Activated naive CD8-positive, alpha-beta T cell treated with anti-CD3 and anti-CD28 coated beads for 36 hours (primary cell): ENCODE data around the gene NOL9. TPM values are rescaled to one million over a fixed set of nuclear protein-coding genes. Genes with fewer than 3 reads are reported as not detected.

Experiments used
- DNase-seq: peaks from one replicate; pipeline ENCODE4 v3.0.0; 2021
- H3K27ac Mint-ChIP-seq: one replicate; pipeline ENCODE4 v1.8.0; 2022; ENCODE audit warnings: mild to moderate bottlenecking, moderate library complexity, mixed read lengths
- H3K27me3 Mint-ChIP-seq: one replicate; pipeline ENCODE4 v1.8.0; 2022; ENCODE audit warnings: mild to moderate bottlenecking, mixed read lengths
- H3K36me3 Mint-ChIP-seq: one replicate; pipeline ENCODE4 v1.8.0; 2021; ENCODE audit warnings: mild to moderate bottlenecking, mixed read lengths
- H3K4me1 Mint-ChIP-seq: one replicate; pipeline ENCODE4 v1.8.0; 2021; ENCODE audit warnings: mixed read lengths
- H3K4me3 Mint-ChIP-seq: one replicate; pipeline ENCODE4 v1.8.0; 2022; ENCODE audit warnings: mild to moderate bottlenecking, moderate library complexity, mixed read lengths
- H3K9me3 Mint-ChIP-seq: one replicate; pipeline ENCODE4 v1.8.0; 2022; ENCODE audit warnings: mixed read lengths
- total RNA-seq, 2 experiments: library from RNA; stranded (reverse); gene quantifications; one replicate each; pipeline ENCODE4 v1.2.3, GENCODE V29; 2021

Gene NOL9
- total RNA-seq, 2 experiments from 2014 or later, result 54.1 to 55.1 TPM

DNA sequence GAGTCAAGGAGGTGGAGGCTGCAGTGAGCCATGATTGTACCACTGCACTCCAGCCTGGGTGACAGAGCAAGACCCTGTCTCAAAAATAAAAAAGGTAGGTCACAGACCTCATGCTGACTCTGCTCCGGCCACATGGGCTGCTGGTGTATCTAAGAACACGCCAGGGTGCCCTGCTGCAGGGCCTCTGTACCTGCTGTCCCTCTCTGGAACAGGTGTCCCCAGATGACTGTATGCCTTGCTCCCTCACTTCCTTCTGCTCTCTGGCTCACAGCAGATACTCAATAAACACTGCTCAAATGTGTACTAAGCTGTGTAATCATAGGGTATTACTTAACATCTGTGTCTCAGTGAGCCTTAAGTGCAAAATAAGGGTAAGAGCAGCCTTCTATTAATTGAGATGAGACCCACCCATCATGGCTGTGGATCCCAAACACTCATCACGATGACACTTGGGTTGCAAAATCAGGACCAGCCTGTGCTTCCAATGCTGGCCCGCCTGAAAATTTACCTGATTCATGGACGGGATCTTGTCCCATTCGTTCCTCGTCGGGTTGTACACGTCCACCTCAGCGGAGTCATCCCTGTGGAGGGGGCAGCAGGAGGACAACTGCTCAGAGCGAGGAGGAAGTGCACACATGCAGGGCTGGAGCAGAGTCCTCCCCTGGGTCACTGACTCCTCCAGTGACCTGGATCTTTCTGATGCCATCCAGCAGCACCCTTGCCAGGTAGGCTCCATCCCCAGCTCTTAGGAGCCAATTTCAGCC lies 40.8 kb upstream of the NOL9 start:
- DNase-seq, result no peak
- Mint-ChIP-seq H3K9me3 (no peaks in the 10 kb centered on the region), H3K27me3 (no peaks in the 10 kb centered on the region), H3K4me3 (no peak overlapping the region), H3K36me3 (peaks cover 28% of the 10 kb centered on the region), H3K27ac (no peak overlapping the region), H3K4me1 (peaks cover 43% of the 10 kb centered on the region)

GRCh38 chr1:6593810-6594209 lies 39.5 kb upstream of the NOL9 start:
- Mint-ChIP-seq H3K9me3 (no peaks in the 10 kb centered on the region), H3K27ac (no peak overlapping the region), H3K4me1 (peaks cover 31% of the 10 kb centered on the region), H3K27me3 (no peaks in the 10 kb centered on the region), H3K4me3 (no peak overlapping the region), H3K36me3 (peaks cover 16% of the 10 kb centered on the region)
- no peak for DNase-seq

- Mint-ChIP-seq H3K9me3 (no peaks in the 10 kb centered on the region), H3K4me3 (no peak overlapping the region), H3K27ac (no peak overlapping the region), H3K4me1 (peaks cover 29% of the 10 kb centered on the region), H3K36me3 (peaks cover 12% of the 10 kb centered on the region), H3K27me3 (no peaks in the 10 kb centered on the region)
- DNase-seq, result no peak
Measured at GRCh38 chr1:6592865-6593593, 38.7 kb upstream of the NOL9 start.

- H3K36me3 Mint-ChIP-seq, result peaks cover 14% of the 10 kb centered on the region
- no peaks in the 10 kb centered on the region for H3K9me3 Mint-ChIP-seq
- no peaks in the 10 kb centered on the region for H3K27me3 Mint-ChIP-seq
- no peak overlapping the region for H3K4me3 Mint-ChIP-seq
- DNase-seq, result no peak
- peaks cover 26% of the 10 kb centered on the region for H3K4me1 Mint-ChIP-seq
- H3K27ac Mint-ChIP-seq, result peak overlapping the region; percentile 8
Measured at GRCh38 chr1:6592441-6592840, 38.1 kb upstream of the NOL9 start.

DNA sequence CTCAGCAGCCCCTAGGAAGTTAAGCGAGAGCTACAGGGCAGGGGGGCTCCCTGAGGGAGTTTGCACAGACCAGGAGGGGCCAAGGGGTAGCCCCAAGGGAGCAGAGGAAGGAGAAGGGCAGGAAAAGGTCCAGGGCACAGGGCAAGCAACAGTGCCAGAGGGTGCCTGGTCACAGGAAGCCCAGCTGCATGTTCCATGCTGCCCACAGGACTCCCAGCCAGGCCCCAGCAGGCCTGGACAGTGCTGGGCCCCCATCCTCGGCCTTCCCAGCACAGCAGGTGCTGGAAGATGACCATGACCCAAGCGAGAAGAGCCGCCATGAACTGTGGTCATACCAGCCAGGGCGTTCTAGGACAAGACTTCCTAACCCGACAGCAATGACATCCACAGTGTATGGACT lies 37.3 kb upstream of the NOL9 start:
- H3K4me3 Mint-ChIP-seq, result no peak overlapping the region
- H3K4me1 Mint-ChIP-seq, result peaks cover 26% of the 10 kb centered on the region
- H3K27ac Mint-ChIP-seq, result peak overlapping the region; percentile 42
- H3K36me3 Mint-ChIP-seq, result peaks cover 12% of the 10 kb centered on the region
- H3K27me3 Mint-ChIP-seq, result no peaks in the 10 kb centered on the region
- H3K9me3 Mint-ChIP-seq, result no peaks in the 10 kb centered on the region
- DNase-seq, result no peak

- peaks cover 27% of the 10 kb centered on the region for H3K4me1 Mint-ChIP-seq
Measured at GRCh38 chr1:6591222-6591621, 36.9 kb upstream of the NOL9 start.

DNA sequence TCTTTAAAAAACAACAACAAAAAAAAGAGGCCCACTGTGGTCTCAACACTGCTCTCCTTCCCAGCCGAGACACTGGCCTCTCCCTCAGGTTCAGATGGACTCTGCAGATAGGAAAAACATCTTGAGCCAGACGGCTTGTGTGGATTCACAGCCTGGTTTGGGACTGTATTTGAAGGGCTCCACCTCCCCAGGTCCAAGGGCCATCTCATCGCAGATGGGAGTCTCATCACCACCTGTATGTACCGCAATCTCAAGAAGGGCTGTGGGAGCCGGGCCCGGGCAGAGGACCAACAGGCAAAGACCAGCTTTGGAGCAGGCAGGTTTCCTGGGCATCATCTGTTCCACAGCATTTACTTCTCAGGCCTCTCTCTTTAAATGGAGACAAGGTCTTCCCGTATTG lies 35.7 kb upstream of the NOL9 start:
- Mint-ChIP-seq H3K9me3 (no peaks in the 10 kb centered on the region), H3K4me1 (peaks cover 23% of the 10 kb centered on the region), H3K4me3 (no peak overlapping the region), H3K36me3 (peaks cover 7% of the 10 kb centered on the region), H3K27me3 (no peaks in the 10 kb centered on the region), H3K27ac (peak overlapping the region; percentile 48)
- DNase-seq, result no peak

More at GRCh38 chr1:6591222-6591621, 36.9 kb upstream of the NOL9 start:
- no peak for DNase-seq
- H3K9me3 Mint-ChIP-seq, result no peaks in the 10 kb centered on the region
- H3K36me3 Mint-ChIP-seq, result peaks cover 11% of the 10 kb centered on the region
- peak overlapping the region; percentile 76 for H3K27ac Mint-ChIP-seq
- H3K4me3 Mint-ChIP-seq, result no peak overlapping the region
- H3K27me3 Mint-ChIP-seq, result no peaks in the 10 kb centered on the region

- Mint-ChIP-seq H3K4me3 (no peak overlapping the region), H3K9me3 (no peaks in the 10 kb centered on the region), H3K4me1 (peaks cover 27% of the 10 kb centered on the region), H3K27me3 (no peaks in the 10 kb centered on the region), H3K36me3 (peaks cover 6% of the 10 kb centered on the region), H3K27ac (no peak overlapping the region)
- DNase-seq, result no peak
Measured at GRCh38 chr1:6588893-6589520, 34.7 kb upstream of the NOL9 start.

DNA sequence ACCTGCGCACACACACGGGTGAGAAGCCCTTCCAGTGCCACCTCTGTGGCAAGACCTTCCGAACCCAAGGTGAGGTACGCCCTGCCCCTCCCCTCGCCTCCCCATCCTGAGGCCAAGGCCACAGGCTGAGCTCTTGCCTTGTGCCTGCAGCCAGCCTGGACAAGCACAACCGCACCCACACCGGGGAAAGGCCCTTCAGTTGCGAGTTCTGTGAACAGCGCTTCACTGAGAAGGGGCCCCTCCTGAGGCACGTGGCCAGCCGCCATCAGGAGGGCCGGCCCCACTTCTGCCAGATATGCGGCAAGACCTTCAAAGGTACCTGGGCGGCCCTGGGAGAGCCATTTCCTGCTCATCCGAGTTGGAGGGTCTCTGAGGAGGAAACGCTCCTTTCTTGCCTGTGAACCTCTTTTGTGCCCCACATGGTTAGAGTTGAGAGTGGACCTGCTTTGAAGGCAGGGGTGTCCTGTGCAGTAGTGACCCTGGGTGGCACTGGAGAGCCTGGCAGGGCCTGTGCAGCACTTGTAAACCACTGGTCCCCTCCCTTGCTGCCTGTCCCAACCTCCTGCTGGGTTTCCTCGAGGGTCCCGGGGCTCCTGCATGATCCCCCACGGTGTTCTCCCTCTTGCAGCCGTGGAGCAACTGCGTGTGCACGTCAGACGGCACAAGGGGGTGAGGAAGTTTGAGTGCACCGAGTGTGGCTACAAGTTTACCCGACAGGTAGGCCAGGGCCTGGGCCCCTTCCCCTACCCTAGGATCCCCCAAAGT lies 34.0 kb upstream of the NOL9 start:
- Mint-ChIP-seq H3K4me3 (no peak overlapping the region), H3K4me1 (peaks cover 25% of the 10 kb centered on the region), H3K9me3 (no peaks in the 10 kb centered on the region), H3K27me3 (no peaks in the 10 kb centered on the region), H3K36me3 (peaks cover 2% of the 10 kb centered on the region), H3K27ac (peak overlapping the region; percentile 38)
- no peak for DNase-seq

GRCh38 chr1:6587261-6588005 lies 33.1 kb upstream of the NOL9 start:
- no peak for DNase-seq
- peaks cover 2% of the 10 kb centered on the region for H3K36me3 Mint-ChIP-seq
- H3K27me3 Mint-ChIP-seq, result no peaks in the 10 kb centered on the region
- H3K9me3 Mint-ChIP-seq, result no peaks in the 10 kb centered on the region
- peak overlapping the region; percentile 38 for H3K27ac Mint-ChIP-seq
- no peak overlapping the region for H3K4me3 Mint-ChIP-seq
- peaks cover 26% of the 10 kb centered on the region for H3K4me1 Mint-ChIP-seq

GRCh38 chr1:6586404-6586816 lies 32.1 kb upstream of the NOL9 start:
- Mint-ChIP-seq H3K36me3 (peaks cover 3% of the 10 kb centered on the region), H3K27me3 (no peaks in the 10 kb centered on the region), H3K4me3 (no peak overlapping the region), H3K4me1 (peaks cover 27% of the 10 kb centered on the region), H3K9me3 (no peaks in the 10 kb centered on the region), H3K27ac (no peak overlapping the region)
- DNase-seq, result no peak

- H3K27me3 Mint-ChIP-seq, result no peaks in the 10 kb centered on the region
- no peaks in the 10 kb centered on the region for H3K9me3 Mint-ChIP-seq
- H3K4me1 Mint-ChIP-seq, result peaks cover 26% of the 10 kb centered on the region
- DNase-seq, result no peak
- H3K4me3 Mint-ChIP-seq, result no peak overlapping the region
- H3K27ac Mint-ChIP-seq, result no peak overlapping the region
- peaks cover 3% of the 10 kb centered on the region for H3K36me3 Mint-ChIP-seq
Measured at GRCh38 chr1:6585841-6586240, 31.5 kb upstream of the NOL9 start.

GRCh38 chr1:6585081-6585722 lies 30.9 kb upstream of the NOL9 start:
- Mint-ChIP-seq H3K27me3 (no peaks in the 10 kb centered on the region), H3K4me3 (no peak overlapping the region), H3K27ac (no peak overlapping the region), H3K9me3 (no peaks in the 10 kb centered on the region), H3K36me3 (peaks cover 6% of the 10 kb centered on the region), H3K4me1 (peaks cover 31% of the 10 kb centered on the region)
- no peak for DNase-seq
